ENCODE measurements around the gene SOCS3. TPM values are rescaled to one million over a fixed set of nuclear protein-coding genes. Genes with fewer than 3 reads are reported as not detected.

Gene SOCS3
- total and polyA plus RNA-seq, 4 experiments from 2014 or later, result 7.5 to 220 (median 34.6) TPM

DNA sequence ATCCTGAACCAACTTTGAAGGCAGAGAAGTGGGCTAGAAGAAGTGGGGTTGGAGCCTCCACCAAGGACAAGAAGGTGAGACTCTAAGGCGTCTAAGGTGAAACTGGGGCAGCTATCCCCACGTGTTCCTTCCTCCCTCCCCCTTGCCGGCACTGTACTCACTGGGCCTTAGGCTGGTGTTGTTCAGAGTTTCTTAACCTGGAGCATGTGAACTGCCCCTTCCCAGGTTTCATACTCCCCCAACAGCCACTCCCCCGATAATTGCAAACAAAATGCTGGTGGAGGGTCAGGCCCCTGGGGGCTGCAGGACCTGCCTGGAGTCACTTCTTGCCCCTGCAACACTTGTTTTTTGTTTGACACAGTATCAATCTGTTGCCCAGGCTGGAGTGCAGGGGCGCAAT lies 7.3 kb upstream of the SOCS3 start:
- Histone ChIP-seq H3K27me3 (ENCODE audit: insufficient read depth, low read length) (no peaks in the 10 kb centered on the region), H3K27ac (ENCODE audit: low read depth, low read length) (no peak overlapping the region), H3K36me3 (ENCODE audit: insufficient read depth, low read length) (no peaks in the 10 kb centered on the region), H3K4me1 (ENCODE audit: insufficient read depth, low read length) (no peaks in the 10 kb centered on the region), H3K4me3 (ENCODE audit: low read length in 2 of 2) (no peak overlapping the region), H3K9me3 (ENCODE audit: control insufficient read depth in 1 of 2, low read length in 2 of 2) (no peaks in the 10 kb centered on the region)
- POLR2A ChIA-PET (ENCODE audit: partially characterized antibody), result no interaction called here
- CTCF ChIA-PET (ENCODE audit: partially characterized antibody), result interaction anchor here (1.6 kb wide), 1 partner anchor 21 kb away, joined by 3 read pairs; no protein-coding TSS in a partner anchor
- Mint-ChIP-seq H3K27me3 (no peaks in the 10 kb centered on the region), H3K9me3 (no peaks in the 10 kb centered on the region), H3K36me3 (no peaks in the 10 kb centered on the region), H3K4me1 (peaks cover 0 to 4% (median 1%) of the 10 kb centered on the region in 4 donors), H3K4me3 (no peak overlapping the region), H3K27ac (no peak overlapping the region)
- no peak for DNase-seq
- intact Hi-C loops (cut with micrococcal nuclease), result no loop called here

- H3K27me3 Mint-ChIP-seq, result no peaks in the 10 kb centered on the region
- no peaks in the 10 kb centered on the region for H3K9me3 Mint-ChIP-seq
- DNase-seq, result no peak
- no peak overlapping the region for H3K27ac Mint-ChIP-seq
- H3K9me3 ChIP-seq (ENCODE audit: control insufficient read depth in 1 of 2, low read length in 2 of 2), result no peaks in the 10 kb centered on the region
- H3K36me3 Mint-ChIP-seq, result no peaks in the 10 kb centered on the region
- no peak overlapping the region for H3K4me3 ChIP-seq (ENCODE audit: low read length in 2 of 2)
- H3K27me3 ChIP-seq (ENCODE audit: insufficient read depth, low read length), result no peaks in the 10 kb centered on the region
- ChIA-PET POLR2A (ENCODE audit: partially characterized antibody) (interaction anchor here (1.3 kb wide), 1 partner anchor 9 kb away, joined by 3 read pairs; no protein-coding TSS in a partner anchor), CTCF (ENCODE audit: partially characterized antibody) (no interaction called here)
- no peak overlapping the region for H3K4me3 Mint-ChIP-seq
- H3K4me1 ChIP-seq (ENCODE audit: insufficient read depth, low read length), result no peaks in the 10 kb centered on the region
- no peak overlapping the region for H3K27ac ChIP-seq (ENCODE audit: low read depth, low read length)
- intact Hi-C loops (cut with micrococcal nuclease), result no loop called here
- H3K36me3 ChIP-seq (ENCODE audit: insufficient read depth, low read length), result no peaks in the 10 kb centered on the region
- peaks cover 0 to 5% (median 3%) of the 10 kb centered on the region in 4 donors for H3K4me1 Mint-ChIP-seq
These were observed 6.4 kb upstream of the SOCS3 start for GRCh38 chr17:78366109-78366848.

DNA sequence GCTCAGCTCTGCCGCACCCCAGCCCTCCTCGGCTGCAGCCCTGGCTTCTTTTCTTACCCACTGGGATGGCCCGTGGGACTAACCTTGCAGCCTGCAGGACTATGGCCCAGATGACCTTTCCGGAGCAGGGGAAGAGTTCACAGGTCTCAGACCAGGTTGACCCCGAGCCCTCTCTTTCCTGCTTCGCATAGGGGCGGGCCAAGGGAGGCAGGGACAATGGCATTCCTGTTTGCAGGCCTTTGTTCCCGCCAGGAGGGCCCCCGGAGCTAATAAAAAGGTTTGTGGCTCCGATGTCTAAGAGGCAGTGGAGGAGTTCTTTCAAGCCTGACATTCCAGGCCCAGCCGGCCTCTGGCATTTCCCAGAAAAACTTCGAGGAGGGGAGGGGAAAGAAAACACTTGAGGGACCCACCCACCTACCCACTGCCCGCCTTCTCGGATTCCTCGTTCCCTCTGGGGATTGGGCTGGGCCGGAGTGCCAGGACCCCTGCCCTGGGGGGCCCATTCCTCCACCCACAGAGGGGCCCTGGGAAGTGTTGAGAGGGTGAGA lies 5.8 kb upstream of the SOCS3 start:
- ChIA-PET POLR2A (ENCODE audit: partially characterized antibody) (interaction anchor here (1.3 kb wide), 1 partner anchor 10 kb away, joined by 3 read pairs; no protein-coding TSS in a partner anchor), CTCF (ENCODE audit: partially characterized antibody) (interaction anchor here (8.2 kb wide), 1 partner anchor 57 kb away, joined by 81 read pairs; no protein-coding TSS in a partner anchor)
- Histone ChIP-seq H3K36me3 (ENCODE audit: insufficient read depth, low read length) (no peaks in the 10 kb centered on the region), H3K4me3 (ENCODE audit: low read length in 2 of 2) (no peak overlapping the region), H3K9me3 (ENCODE audit: control insufficient read depth in 1 of 2, low read length in 2 of 2) (no peaks in the 10 kb centered on the region), H3K27me3 (ENCODE audit: insufficient read depth, low read length) (no peaks in the 10 kb centered on the region), H3K4me1 (ENCODE audit: insufficient read depth, low read length) (peaks cover 1% of the 10 kb centered on the region), H3K27ac (ENCODE audit: low read depth, low read length) (no peak overlapping the region)
- no peaks in the 10 kb centered on the region for H3K27me3 Mint-ChIP-seq
- DNase-seq, result no peak
- no peak overlapping the region for H3K4me3 Mint-ChIP-seq
- peaks cover 2 to 11% (median 4%) of the 10 kb centered on the region in 4 donors for H3K4me1 Mint-ChIP-seq
- H3K27ac Mint-ChIP-seq, result no peak overlapping the region
- intact Hi-C loops (cut with micrococcal nuclease), result no loop called here
- H3K36me3 Mint-ChIP-seq, result peaks cover 0 to 1% of the 10 kb centered on the region in 2 donors
- peaks cover 0 to 1% (median 0%) of the 10 kb centered on the region in 8 donors for H3K9me3 Mint-ChIP-seq

DNA sequence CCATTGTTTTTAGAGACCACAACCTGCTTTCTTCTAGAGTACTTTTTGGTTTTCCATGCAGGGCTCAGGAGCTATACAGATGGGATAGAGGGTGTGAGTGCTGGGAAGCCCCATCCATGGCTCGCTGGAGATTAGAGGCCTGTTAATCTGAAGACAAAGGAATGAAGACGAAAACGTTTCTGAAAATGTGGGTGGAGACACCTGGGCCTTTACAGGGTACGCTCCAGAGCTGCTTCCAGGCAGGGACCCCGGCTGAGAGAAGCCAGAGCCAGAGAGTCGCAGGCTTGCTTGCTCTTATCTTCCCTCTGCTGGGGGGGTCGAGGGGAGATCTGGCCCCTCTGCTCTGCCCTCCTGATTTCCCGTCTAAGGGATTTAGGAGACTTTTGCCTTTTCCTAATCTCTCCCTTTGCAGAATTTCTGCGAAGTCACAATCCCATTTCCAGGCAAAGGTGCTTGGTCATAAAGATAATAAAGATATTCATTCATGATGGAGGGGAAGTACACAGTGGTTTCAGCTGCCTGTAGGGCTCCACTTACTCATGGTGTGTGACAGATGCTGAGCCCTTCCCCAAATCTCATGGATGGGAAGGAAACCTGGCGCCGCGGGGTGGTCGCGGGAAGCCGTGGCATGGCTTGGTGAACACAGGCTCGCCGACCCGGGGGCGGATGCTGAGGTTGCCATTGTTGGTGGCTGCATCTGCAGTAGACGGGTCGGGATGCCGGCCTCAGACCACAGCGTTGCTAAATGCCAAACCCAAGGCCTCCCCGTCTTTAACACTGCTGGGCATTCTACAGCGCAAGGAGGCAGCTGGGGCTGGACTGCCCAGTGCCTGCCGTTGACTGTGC lies 4.8 kb upstream of the SOCS3 start:
- Mint-ChIP-seq H3K27ac (no peak overlapping the region), H3K4me3 (no peak overlapping the region), H3K27me3 (no peaks in the 10 kb centered on the region), H3K36me3 (peaks cover 0 to 2% of the 10 kb centered on the region in 2 donors), H3K9me3 (peaks cover 0 to 1% (median 0%) of the 10 kb centered on the region in 8 donors), H3K4me1 (peaks cover 2 to 13% (median 4%) of the 10 kb centered on the region in 4 donors)
- H3K36me3 ChIP-seq (ENCODE audit: insufficient read depth, low read length), result no peaks in the 10 kb centered on the region
- ChIA-PET POLR2A (ENCODE audit: partially characterized antibody) (no interaction called here), CTCF (ENCODE audit: partially characterized antibody) (interaction anchor here (0.9 to 8.2 kb wide), 4 partner anchors 52 to 93 kb away, joined by 3 to 81 read pairs (median 22); no protein-coding TSS in a partner anchor)
- no peaks in the 10 kb centered on the region for H3K27me3 ChIP-seq (ENCODE audit: insufficient read depth, low read length)
- H3K4me3 ChIP-seq (ENCODE audit: low read length in 2 of 2), result no peak overlapping the region
- H3K4me1 ChIP-seq (ENCODE audit: insufficient read depth, low read length), result peaks cover 4% of the 10 kb centered on the region
- no peaks in the 10 kb centered on the region for H3K9me3 ChIP-seq (ENCODE audit: control insufficient read depth in 1 of 2, low read length in 2 of 2)
- DNase-seq, result no peak
- H3K27ac ChIP-seq (ENCODE audit: low read depth, low read length), result no peak overlapping the region
- intact Hi-C loops (cut with micrococcal nuclease), result no loop called here

GRCh38 chr17:78362671-78363070 lies 2.8 kb upstream of the SOCS3 start:
- intact Hi-C loops (cut with micrococcal nuclease), result no loop called here
- Mint-ChIP-seq H3K36me3 (peaks cover 9 to 13% of the 10 kb centered on the region in 2 donors), H3K4me3 (peak overlapping the region in 1 of 8 donors; percentile 52), H3K27ac (peak overlapping the region in 2 of 7 donors; percentile 51 to 73), H3K9me3 (peaks cover 0 to 1% (median 0%) of the 10 kb centered on the region in 8 donors), H3K27me3 (no peaks in the 10 kb centered on the region), H3K4me1 (peaks cover 3 to 20% (median 9%) of the 10 kb centered on the region in 4 donors)
- no peak for DNase-seq
- Histone ChIP-seq H3K4me1 (ENCODE audit: insufficient read depth, low read length) (peaks cover 14% of the 10 kb centered on the region), H3K36me3 (ENCODE audit: insufficient read depth, low read length) (peaks cover 12% of the 10 kb centered on the region), H3K27me3 (ENCODE audit: insufficient read depth, low read length) (no peaks in the 10 kb centered on the region), H3K4me3 (ENCODE audit: low read length in 2 of 2) (no peak overlapping the region), H3K27ac (ENCODE audit: low read depth, low read length) (no peak overlapping the region), H3K9me3 (ENCODE audit: control insufficient read depth in 1 of 2, low read length in 2 of 2) (no peaks in the 10 kb centered on the region)
- ChIA-PET CTCF (ENCODE audit: partially characterized antibody) (interaction anchor here (0.7 to 8.5 kb wide), 11 partner anchors 10 to 107 kb away, joined by 3 to 134 read pairs (median 7); partner anchors contain the start of gene PGS1), POLR2A (ENCODE audit: partially characterized antibody) (interaction anchor here (0.5 to 0.8 kb wide), 3 partner anchors 9 to 462 kb away, joined by 3 to 5 read pairs (median 3); no protein-coding TSS in a partner anchor)

GRCh38 chr17:78362232-78362631 lies 2.4 kb upstream of the SOCS3 start:
- peak overlapping the region in 3 of 7 donors; percentile 36 to 73 (median 51) for H3K27ac Mint-ChIP-seq
- H3K27ac ChIP-seq (ENCODE audit: low read depth, low read length), result no peak overlapping the region
- CTCF ChIA-PET (ENCODE audit: partially characterized antibody), result interaction anchor here (0.6 to 8.5 kb wide), 12 partner anchors 10 to 314 kb away, joined by 3 to 134 read pairs (median 6); partner anchors contain the start of gene PGS1

More at GRCh38 chr17:78362232-78362631, 2.4 kb upstream of the SOCS3 start:
- H3K36me3 Mint-ChIP-seq, result peaks cover 12 to 17% of the 10 kb centered on the region in 2 donors
- H3K4me3 Mint-ChIP-seq, result peak overlapping the region in 1 of 8 donors; percentile 52
- Histone ChIP-seq H3K27me3 (ENCODE audit: insufficient read depth, low read length) (no peaks in the 10 kb centered on the region), H3K4me3 (ENCODE audit: low read length in 2 of 2) (no peak overlapping the region), H3K4me1 (ENCODE audit: insufficient read depth, low read length) (peaks cover 18% of the 10 kb centered on the region), H3K36me3 (ENCODE audit: insufficient read depth, low read length) (peaks cover 17% of the 10 kb centered on the region), H3K9me3 (ENCODE audit: control insufficient read depth in 1 of 2, low read length in 2 of 2) (no peaks in the 10 kb centered on the region)
- peaks cover 5 to 25% (median 13%) of the 10 kb centered on the region in 4 donors for H3K4me1 Mint-ChIP-seq
- intact Hi-C loops (cut with micrococcal nuclease), result no loop called here
- no peak for DNase-seq
- H3K9me3 Mint-ChIP-seq, result peaks cover 0 to 4% (median 0%) of the 10 kb centered on the region in 8 donors
- POLR2A ChIA-PET (ENCODE audit: partially characterized antibody), result interaction anchor here (0.5 to 3.2 kb wide), 3 partner anchors 16 to 463 kb away, joined by 3 to 18 read pairs (median 5); partner anchors contain the start of gene PGS1
- no peaks in the 10 kb centered on the region for H3K27me3 Mint-ChIP-seq
